NCI-H345 treated with DMSO at 0.1 percent for 48 hours (cell line): Measurements from ENCODE around the gene OLIG3.

Experiments
- DNase-seq: peaks from one replicate; lab custom pipeline; 2025; ENCODE audit not compliant: unreplicated experiment; lab: John Stamatoyannopoulos, UW

OLIG3 gene

GRCh38 chr6:137496909-137497720, 2.9 kb upstream of the OLIG3 start:
- DNase-seq, result no peak

- DNase-seq, result no peak
Measured at GRCh38 chr6:137496368-137496767, 2.2 kb upstream of the OLIG3 start.

GRCh38 chr6:137495703-137496336, 1.6 kb upstream of the OLIG3 start:
- no peak for DNase-seq

- DNase-seq, result no peak
Measured at GRCh38 chr6:137494988-137495702, 951 bp upstream of the OLIG3 start.

- DNase-seq, result no peak
Measured at GRCh38 chr6:137493218-137494038, 766 bp downstream of the OLIG3 start.

GRCh38 chr6:137492289-137493217, 1.6 kb downstream of the OLIG3 start:
- no peak for DNase-seq

GRCh38 chr6:137491478-137491877, 2.7 kb downstream of the OLIG3 start:
- DNase-seq, result no peak

- no peak for DNase-seq
Measured at GRCh38 chr6:137490961-137491360, 3.2 kb downstream of the OLIG3 start.

- DNase-seq, result no peak
Measured at GRCh38 chr6:137490006-137490905, 3.9 kb downstream of the OLIG3 start.

- no peak for DNase-seq
Measured at GRCh38 chr6:137489046-137490005, 4.9 kb downstream of the OLIG3 start.

GRCh38 chr6:137488150-137489045, 5.8 kb downstream of the OLIG3 start:
- DNase-seq, result no peak

GRCh38 chr6:137487869-137488149, 6.4 kb downstream of the OLIG3 start:
- DNase-seq, result no peak

- no peak for DNase-seq
Measured at GRCh38 chr6:137487181-137487868, 6.9 kb downstream of the OLIG3 start.

GRCh38 chr6:137486416-137486815, 7.8 kb downstream of the OLIG3 start:
- DNase-seq, result no peak

GRCh38 chr6:137480431-137480830, 13.8 kb downstream of the OLIG3 start:
- no peak for DNase-seq

- DNase-seq, result no peak
Measured at GRCh38 chr6:137475103-137475502, 19.1 kb downstream of the OLIG3 start.

- no peak for DNase-seq
Measured at GRCh38 chr6:137473598-137473997, 20.6 kb downstream of the OLIG3 start.
